ENCODE results near the gene USH1G. TPM values are rescaled to one million over a fixed set of nuclear protein-coding genes. Genes with fewer than 3 reads are reported as not detected.
A peak's percentile ranks its signal among the peaks of the same experiment; 100 is the strongest.

The USH1G gene
- total and polyA plus RNA-seq, 2 of the 13 experiments (the other 11 are each of a cell fraction or from before 2014, with no cell fraction given) = 0.04 TPM; not detected in 1

DNA sequence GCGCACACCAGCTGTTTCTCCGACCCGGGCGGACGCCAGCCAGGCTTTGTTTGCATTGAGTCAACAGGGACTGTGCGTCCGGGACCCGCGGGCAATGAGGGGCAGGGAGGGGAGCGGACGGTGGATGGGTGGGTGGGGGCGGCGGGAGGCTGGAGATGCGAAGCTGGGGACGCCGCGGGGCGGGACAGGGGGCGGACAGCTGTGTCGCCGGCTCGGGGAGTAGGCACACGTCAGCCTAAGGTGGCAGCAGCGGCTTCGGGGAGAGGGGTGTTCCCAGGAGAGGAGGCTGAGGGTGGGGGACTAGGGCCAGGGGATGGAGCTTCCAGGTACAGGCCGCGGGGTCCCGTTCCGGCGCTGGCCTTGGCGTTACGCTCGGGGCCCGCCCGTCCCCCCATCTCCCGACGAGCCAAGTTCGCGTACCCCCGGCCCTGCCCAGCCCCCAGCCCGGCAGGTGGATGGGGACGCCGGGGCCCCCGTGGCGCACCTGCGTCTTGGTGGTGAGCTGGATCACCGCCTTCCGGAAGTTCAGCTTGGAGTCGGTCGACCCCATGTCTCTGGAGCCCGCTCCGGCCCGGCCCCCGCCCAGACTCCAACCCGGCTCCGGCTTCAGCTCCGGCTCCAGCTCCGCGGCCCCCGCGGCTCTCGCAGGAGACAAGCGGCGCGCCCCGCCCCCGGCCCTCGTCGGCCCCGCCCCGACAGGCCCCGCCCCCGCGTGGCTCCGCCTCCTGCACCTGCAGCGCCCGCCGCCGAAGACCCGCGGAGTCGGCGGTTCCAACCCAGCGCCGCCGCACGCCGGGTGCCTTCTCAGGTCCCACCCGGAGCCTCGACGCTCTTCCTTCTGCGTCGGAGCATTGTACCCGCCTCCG, 49.3 kb upstream of the USH1G start, which contains the start of gene HID1 (continued):
- no peak for TF ChIP-seq ZBTB40 (IDR thresholded peaks at IDR 0.05)
- no peak for TF ChIP-seq ZBTB40 (CRISPR knock-in tag; IDR thresholded peaks at IDR 0.05)
- TF ChIP-seq ZNF207 (IDR thresholded peaks at IDR 0.05; ENCODE audit: borderline replicate concordance) = no peak
- peak; percentile 7; the same call in 1 of the 3 replicates for TF ChIP-seq MXI1 (IDR thresholded peaks at IDR 0.05; ENCODE audit: borderline replicate concordance, low read depth, low read length)
- TF ChIP-seq ZNF292 (CRISPR knock-in tag; IDR thresholded peaks at IDR 0.05; ENCODE audit: borderline replicate concordance, low read depth) = peak; percentile 83; the same call in 1 of the 2 replicates
- TF ChIP-seq PAX8 (CRISPR knock-in tag; IDR thresholded peaks at IDR 0.05; ENCODE audit: borderline replicate concordance) = no peak
- peak; percentile 76 for TF ChIP-seq HDAC2 (CRISPR knock-in tag; IDR thresholded peaks at IDR 0.05)
- TF ChIP-seq, protein P1, sequence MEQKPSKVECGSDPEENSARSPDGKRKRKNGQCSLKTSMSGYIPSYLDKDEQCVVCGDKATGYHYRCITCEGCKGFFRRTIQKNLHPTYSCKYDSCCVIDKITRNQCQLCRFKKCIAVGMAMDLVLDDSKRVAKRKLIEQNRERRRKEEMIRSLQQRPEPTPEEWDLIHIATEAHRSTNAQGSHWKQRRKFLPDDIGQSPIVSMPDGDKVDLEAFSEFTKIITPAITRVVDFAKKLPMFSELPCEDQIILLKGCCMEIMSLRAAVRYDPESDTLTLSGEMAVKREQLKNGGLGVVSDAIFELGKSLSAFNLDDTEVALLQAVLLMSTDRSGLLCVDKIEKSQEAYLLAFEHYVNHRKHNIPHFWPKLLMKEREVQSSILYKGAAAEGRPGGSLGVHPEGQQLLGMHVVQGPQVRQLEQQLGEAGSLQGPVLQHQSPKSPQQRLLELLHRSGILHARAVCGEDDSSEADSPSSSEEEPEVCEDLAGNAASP (CRISPR knock-in tag; IDR thresholded peaks at IDR 0.05; ENCODE audit: borderline replicate concordance) = 0 out of 2 replicates have a peak, but pooled peaks have one; percentile 51
- no peak for TF ChIP-seq ZNF224 (CRISPR knock-in tag; IDR thresholded peaks at IDR 0.05)
- no peak for TF ChIP-seq RARG (CRISPR knock-in tag; IDR thresholded peaks at IDR 0.05; ENCODE audit: low read depth)
- no peak for TF ChIP-seq PPARG (CRISPR knock-in tag; conservative IDR thresholded peaks at IDR 0.05)
- TF ChIP-seq CENPT (CRISPR knock-in tag; IDR thresholded peaks at IDR 0.05; ENCODE audit: low read depth) = no peak
- TF ChIP-seq PHF8 (CRISPR knock-in tag; IDR thresholded peaks at IDR 0.05) = peak; percentile 70
- no peak for TF ChIP-seq HDAC6 (IDR thresholded peaks at IDR 0.05; ENCODE audit: low read depth, low read length)
- peak; percentile 43; the same call in 1 of the 2 replicates for TF ChIP-seq YEATS2 (CRISPR knock-in tag; IDR thresholded peaks at IDR 0.05; ENCODE audit: borderline replicate concordance)
- TF ChIP-seq YEATS4 (CRISPR knock-in tag; IDR thresholded peaks at IDR 0.05; ENCODE audit: borderline replicate concordance) = peak; percentile 52
- 0 out of 2 replicates have a peak, but pooled peaks have one; percentile 56 for TF ChIP-seq ISX (CRISPR knock-in tag; conservative IDR thresholded peaks at IDR 0.05)

Data from HepG2 (cell line).